ENCODE measurements around the gene PDCD2. TPM values are rescaled to one million over a fixed set of nuclear protein-coding genes. Genes with fewer than 3 reads are reported as not detected.

The PDCD2 gene
- total and polyA plus RNA-seq, 9 of the 15 experiments (the other 6 are each of a cell fraction or from before 2014, with no cell fraction given): 67.3 to 430 (median 318) TPM

GRCh38 chr6:170596426-170596825, 12.0 kb upstream of the PDCD2 start:
- H3K27ac ChIP-seq (ENCODE audit: extremely low read depth, low read depth, low read length): no peak overlapping the region
- no peaks in the 10 kb centered on the region for H3K9me1 ChIP-seq (ENCODE audit: control insufficient read depth, insufficient read depth, low read length)
- CTCF ChIA-PET (ENCODE audit: low intra/inter-chr PET ratio): no interaction called here
- no peaks in the 10 kb centered on the region for H3K36me3 ChIP-seq (ENCODE audit: control insufficient read depth, insufficient read depth, low read length)
- no peaks in the 10 kb centered on the region for H3K79me2 ChIP-seq (ENCODE audit: control insufficient read depth, insufficient read depth, low read length)
- POLR2A ChIA-PET: interaction anchor here (1.0 to 1.8 kb wide), 4 partner anchors 8 to 12 kb away, joined by 3 to 9 read pairs (median 6); partner anchors contain the start of gene PDCD2
- FAIRE-seq (no peak), ATAC-seq (no peak), DNase-seq (ENCODE audit: extremely low read depth in 1 of 4, low spot score in 3 of 4) (no peak)
- H2AFZ ChIP-seq (ENCODE audit: low read depth, low read length): no peak overlapping the region
- H3K4me2 ChIP-seq (ENCODE audit: insufficient read depth, low read length): no peak overlapping the region
- no TSS peak for BruUV-seq (replicated peaks)
- H3K9me3 ChIP-seq (replicated peaks; ENCODE audit: control insufficient read depth, insufficient read depth, low read depth, low read length): peaks cover 5% of the 10 kb centered on the region
- no peaks in the 10 kb centered on the region for H4K20me1 ChIP-seq (replicated peaks; ENCODE audit: control insufficient read depth, insufficient read depth, low read length)
- H3K27me3 ChIP-seq (ENCODE audit: control insufficient read depth in 2 of 2, insufficient read depth in 2 of 2, low read length in 2 of 2): no peaks in the 10 kb centered on the region
- in situ Hi-C loops (cut with MboI) (no loop called here), intact Hi-C loops (cut with micrococcal nuclease) (no loop called here)
- no peak for TF ChIP-seq ZNF175 (CRISPR knock-in tag; IDR thresholded peaks at IDR 0.05; ENCODE audit: low read depth)
- no peak for TF ChIP-seq NFE2L1 (tag; IDR thresholded peaks at IDR 0.05; ENCODE audit: borderline replicate concordance, low read depth)
- no peak overlapping the region for H3K4me3 ChIP-seq
- no peaks in the 10 kb centered on the region for H3K4me1 ChIP-seq (replicated peaks in 1 of 2; ENCODE audit: control insufficient read depth in 2 of 2, insufficient read depth in 2 of 2, low read length in 2 of 2)
- H3K9ac ChIP-seq (ENCODE audit: insufficient read depth in 1 of 2, low read depth in 2 of 2, low read length in 2 of 2): no peak overlapping the region

- intact Hi-C loops (cut with micrococcal nuclease): no loop called here
- no peak for DNase-seq (ENCODE audit: extremely low read depth in 1 of 4, low spot score in 3 of 4)
- ATAC-seq: no peak
- Histone ChIP-seq H3K79me2 (ENCODE audit: control insufficient read depth, insufficient read depth, low read length) (0 out of 3 replicates have a peak, but pooled peaks cover 5% of the 10 kb centered on the region), H3K36me3 (ENCODE audit: control insufficient read depth, insufficient read depth, low read length) (no peaks in the 10 kb centered on the region; the same call in 2 of the 3 replicates), H3K4me3 (no peak overlapping the region), H3K27ac (ENCODE audit: extremely low read depth, low read depth, low read length) (no peak overlapping the region), H3K27me3 (ENCODE audit: control insufficient read depth in 2 of 2, insufficient read depth in 2 of 2, low read length in 2 of 2) (no peaks in the 10 kb centered on the region), H3K4me1 (replicated peaks in 1 of 2; ENCODE audit: control insufficient read depth in 2 of 2, insufficient read depth in 2 of 2, low read length in 2 of 2) (peaks cover 0 to 2% of the 10 kb centered on the region in 2 experiments; a peak in 3 of 5 replicates), H3K9me1 (ENCODE audit: control insufficient read depth, insufficient read depth, low read length) (no peaks in the 10 kb centered on the region), H3K9me3 (replicated peaks; ENCODE audit: control insufficient read depth, insufficient read depth, low read depth, low read length) (peaks cover 14% of the 10 kb centered on the region), H3K9ac (ENCODE audit: insufficient read depth in 1 of 2, low read depth in 2 of 2, low read length in 2 of 2) (no peak overlapping the region), H2AFZ (ENCODE audit: low read depth, low read length) (no peak overlapping the region), H4K20me1 (replicated peaks; ENCODE audit: control insufficient read depth, insufficient read depth, low read length) (no peaks in the 10 kb centered on the region), H3K4me2 (ENCODE audit: insufficient read depth, low read length) (no peak overlapping the region)
- no TSS peak for BruUV-seq (replicated peaks)
- WGBS (ENCODE audit: insufficient coverage, low coverage, missing lambda C conversion rate): 0% methylated on average over 1 of the region's 1 CpG
- in situ Hi-C loops (cut with MboI): no loop called here
- FAIRE-seq: no peak
- POLR2A ChIA-PET: no interaction called here
- CTCF ChIA-PET (ENCODE audit: low intra/inter-chr PET ratio): no interaction called here
- TF ChIP-seq ZNF507 (tag; conservative IDR thresholded peaks at IDR 0.05): no peak
- no peak for TF ChIP-seq CHD7 (IDR thresholded peaks at IDR 0.05; ENCODE audit: low read depth, low read length)
These were observed 6.3 kb upstream of the PDCD2 start for GRCh38 chr6:170590725-170591124.

Data from K562 (cell line).